Measurements from ENCODE around the gene MSH5.
"Not testable (repeated sequence)": the region's sequence is repeated elsewhere in the genome, so short reads cannot be mapped to it uniquely, and the experiment has no call there.

MSH5 gene

DNA sequence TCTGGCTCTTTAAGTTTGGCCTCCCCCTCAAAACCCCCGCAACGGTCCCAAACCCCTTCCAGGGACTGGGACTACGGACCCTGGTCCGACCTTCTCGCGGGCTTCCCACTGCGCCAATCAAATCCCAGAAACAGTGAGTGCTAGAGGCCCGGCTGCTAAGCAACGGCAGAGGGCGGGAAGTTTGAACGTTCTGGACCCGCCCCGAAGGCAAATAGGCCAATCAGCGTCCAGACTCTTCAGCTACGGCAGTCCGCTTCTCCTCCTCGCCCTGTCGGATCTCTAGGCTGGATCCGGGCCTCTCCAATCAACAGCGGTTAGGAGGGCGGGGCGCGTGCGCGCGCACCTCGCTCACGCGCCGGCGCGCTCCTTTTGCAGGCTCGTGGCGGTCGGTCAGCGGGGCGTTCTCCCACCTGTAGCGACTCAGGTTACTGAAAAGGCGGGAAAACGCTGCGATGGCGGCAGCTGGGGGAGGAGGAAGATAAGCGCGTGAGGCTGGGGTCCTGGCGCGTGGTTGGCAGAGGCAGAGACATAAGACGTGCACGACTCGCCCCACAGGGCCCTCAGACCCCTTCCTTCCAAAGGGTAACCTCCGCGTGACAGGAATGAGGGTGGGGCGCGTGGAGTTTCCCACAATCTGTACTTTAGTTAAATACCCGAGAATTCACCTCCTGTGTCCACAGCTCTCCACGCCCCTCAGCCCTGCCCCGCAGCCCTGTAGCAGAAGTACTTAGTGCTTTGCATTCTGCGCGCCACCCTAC lies at the start of gene MSH5:
MSH5 (plus strand) TSS at position 367 of the 758 bp plus-strand sequence. CDS start 462 bp downstream, outside the sequence.
- in situ Hi-C loops (cut with HindIII; ENCODE audit: low sequenced_read_pairs) = no loop called here

- in situ Hi-C loops (cut with HindIII; ENCODE audit: low sequenced_read_pairs) = loop anchor here (5.0 kb wide), 1 partner anchor 42 kb away; no protein-coding TSS in a partner anchor
Observed at GRCh38 chr6:31690231-31691077, 49.4 kb upstream of the MSH5 start.

DNA sequence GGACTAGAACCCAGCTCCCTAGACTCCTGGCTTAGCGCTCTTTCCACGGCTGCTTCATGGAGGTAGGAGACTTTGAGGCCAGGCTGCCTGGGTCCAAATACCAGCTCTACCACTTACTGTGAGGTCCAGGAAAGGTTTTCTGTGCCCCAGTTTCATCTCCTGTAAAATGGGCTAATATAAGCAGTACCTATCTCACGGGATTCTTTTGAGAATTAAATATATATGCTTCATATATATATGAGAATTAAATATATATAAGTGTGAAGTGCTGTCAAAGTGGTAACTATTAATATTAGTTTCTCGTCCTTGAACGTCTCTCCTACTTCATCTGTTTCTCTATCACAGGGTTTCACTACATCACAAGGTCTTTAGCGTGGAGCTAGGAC lies 48.7 kb upstream of the MSH5 start:
- in situ Hi-C loops (cut with HindIII; ENCODE audit: low sequenced_read_pairs) = loop anchor here (5.0 kb wide), 1 partner anchor 41 kb away; no protein-coding TSS in a partner anchor

- in situ Hi-C loops (cut with HindIII; ENCODE audit: low sequenced_read_pairs) = loop anchor here (5.0 kb wide), 1 partner anchor 41 kb away; no protein-coding TSS in a partner anchor
Observed at GRCh38 chr6:31691564-31692108, 48.2 kb upstream of the MSH5 start.

DNA sequence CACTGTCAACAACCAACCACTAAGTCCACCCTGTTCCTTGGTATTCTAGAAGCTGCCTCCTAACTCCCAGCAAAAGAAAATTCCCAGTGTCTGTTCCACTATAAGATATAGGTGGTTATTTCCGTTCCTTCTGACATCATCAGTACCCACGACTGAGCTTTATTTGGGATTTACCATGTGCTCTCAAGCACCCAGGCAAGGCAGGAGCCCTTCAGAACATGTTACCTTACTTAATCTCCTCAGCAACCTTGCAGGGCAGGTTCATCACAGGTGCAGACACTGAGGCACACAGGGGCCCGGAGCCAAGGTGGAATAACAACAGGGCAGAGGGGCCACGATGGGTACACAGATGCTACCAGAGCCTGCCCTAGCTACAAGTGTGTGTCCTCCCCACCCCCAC lies 47.5 kb upstream of the MSH5 start:
- in situ Hi-C loops (cut with HindIII; ENCODE audit: low sequenced_read_pairs) = loop anchor here (5.0 kb wide), 1 partner anchor 40 kb away; no protein-coding TSS in a partner anchor

GRCh38 chr6:31692886-31693285 lies 46.9 kb upstream of the MSH5 start:
- in situ Hi-C loops (cut with HindIII; ENCODE audit: low sequenced_read_pairs) = loop anchor here (5.0 kb wide), 1 partner anchor 39 kb away; no protein-coding TSS in a partner anchor

GRCh38 chr6:31693535-31693934 lies 46.3 kb upstream of the MSH5 start:
- in situ Hi-C loops (cut with HindIII; ENCODE audit: low sequenced_read_pairs) = loop anchor here (5.0 kb wide), 1 partner anchor 39 kb away; no protein-coding TSS in a partner anchor

DNA sequence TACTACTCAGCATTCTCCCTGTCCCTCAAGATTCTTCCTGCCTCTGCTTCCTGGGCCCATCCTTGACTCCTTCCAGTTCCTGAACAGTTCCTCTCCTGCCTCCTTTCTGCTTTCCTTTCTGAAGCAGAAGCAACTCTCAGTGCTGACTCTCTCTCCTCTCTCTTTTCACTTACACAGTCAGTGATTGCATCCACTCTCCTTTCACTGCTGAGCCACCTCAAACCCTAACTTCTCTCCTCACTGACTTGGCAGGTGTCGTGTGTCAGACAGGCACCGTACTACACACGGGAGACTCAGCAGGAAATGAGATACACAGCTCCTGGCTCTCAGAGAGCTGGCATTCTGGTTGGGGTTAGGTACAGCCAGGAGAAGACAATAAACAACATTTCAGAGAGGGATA lies 42.2 kb upstream of the MSH5 start:
- in situ Hi-C loops (cut with HindIII; ENCODE audit: low sequenced_read_pairs) = no loop called here

GRCh38 chr6:31700740-31701401 lies 38.9 kb upstream of the MSH5 start:
- in situ Hi-C loops (cut with HindIII; ENCODE audit: low sequenced_read_pairs) = no loop called here

- in situ Hi-C loops (cut with HindIII; ENCODE audit: low sequenced_read_pairs) = no loop called here
Observed at GRCh38 chr6:31701666-31702404, 38.0 kb upstream of the MSH5 start.

- in situ Hi-C loops (cut with HindIII; ENCODE audit: low sequenced_read_pairs) = no loop called here
Observed at GRCh38 chr6:31702405-31702818, 37.4 kb upstream of the MSH5 start.

DNA sequence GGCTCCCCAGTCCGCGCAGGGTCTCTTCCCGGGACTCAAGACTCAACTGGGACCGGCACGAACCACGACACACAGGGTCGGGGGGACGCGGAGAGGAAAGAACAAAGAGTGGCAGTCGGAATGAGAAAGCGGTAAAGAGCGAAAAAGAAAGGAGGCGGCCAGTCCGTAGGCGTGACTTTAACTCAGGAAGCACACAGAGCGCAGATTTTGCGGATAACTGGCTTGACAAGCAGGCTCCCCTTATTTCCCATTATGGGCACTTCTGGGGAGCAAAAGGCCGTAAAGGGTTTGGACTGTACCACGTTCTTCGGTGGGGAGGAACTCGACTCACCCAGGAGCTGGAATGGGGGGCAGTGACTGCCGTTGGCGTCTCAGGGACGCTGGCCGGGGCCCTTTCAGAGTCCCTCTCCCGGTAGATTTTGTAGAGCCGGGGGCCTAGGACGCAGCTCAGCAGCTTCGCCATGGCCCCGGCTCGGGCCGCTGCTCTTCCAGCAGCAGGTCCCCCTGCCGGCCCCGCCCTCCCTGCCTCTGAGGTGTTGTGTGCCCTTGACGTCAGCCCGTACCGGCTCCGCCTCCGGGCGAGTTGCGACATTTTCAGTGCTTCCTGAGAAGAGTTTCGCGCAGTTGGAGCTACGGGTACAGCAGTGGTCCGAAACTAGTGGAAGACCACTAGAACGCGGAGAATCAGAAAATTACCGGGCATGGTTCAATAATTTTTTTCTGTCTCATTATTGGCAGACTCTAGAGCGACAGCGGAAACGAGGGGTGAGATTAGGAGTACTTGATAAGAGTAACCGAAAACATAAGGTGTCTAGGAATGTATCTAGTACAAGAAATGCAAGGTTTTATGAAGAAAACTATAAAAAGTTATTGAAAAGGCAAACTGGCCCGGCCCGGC lies 36.7 kb upstream of the MSH5 start, which contains the start of gene ABHD16A:
ABHD16A (minus strand) TSS at position 506 of the 898 bp plus-strand sequence; CDS start at position 463, 43 bp downstream.
- in situ Hi-C loops (cut with HindIII; ENCODE audit: low sequenced_read_pairs) = no loop called here

- in situ Hi-C loops (cut with HindIII; ENCODE audit: low sequenced_read_pairs) = no loop called here
Observed at GRCh38 chr6:31705931-31706330, 33.9 kb upstream of the MSH5 start.

DNA sequence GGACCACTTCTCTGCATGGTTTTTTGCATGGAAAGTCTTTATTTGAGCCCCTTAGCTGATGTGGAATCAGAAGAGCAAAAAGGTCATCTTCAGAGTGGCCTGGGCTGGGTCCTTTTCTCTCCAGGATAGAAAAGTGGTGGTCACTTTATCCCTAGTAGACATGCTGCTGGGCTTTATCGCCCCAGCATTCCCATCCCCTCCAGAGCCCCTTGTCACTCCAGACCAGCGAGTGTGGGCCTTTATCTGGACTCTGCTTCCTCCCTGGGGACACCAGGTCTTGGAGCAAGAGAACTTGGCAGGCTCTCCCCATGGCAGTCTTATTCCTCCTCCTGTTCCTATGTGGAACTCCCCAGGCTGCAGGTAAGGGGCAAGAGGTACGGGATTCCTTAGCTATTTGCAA lies 33.2 kb upstream of the MSH5 start, which contains the start of gene LY6G6F:
LY6G6F (plus strand) TSS at position 268 of the 400 bp plus-strand sequence; CDS start at position 309, 41 bp downstream.
- in situ Hi-C loops (cut with HindIII; ENCODE audit: low sequenced_read_pairs) = no loop called here

GRCh38 chr6:31707701-31708100 lies 32.1 kb upstream of the MSH5 start:
- in situ Hi-C loops (cut with HindIII; ENCODE audit: low sequenced_read_pairs) = no loop called here

DNA sequence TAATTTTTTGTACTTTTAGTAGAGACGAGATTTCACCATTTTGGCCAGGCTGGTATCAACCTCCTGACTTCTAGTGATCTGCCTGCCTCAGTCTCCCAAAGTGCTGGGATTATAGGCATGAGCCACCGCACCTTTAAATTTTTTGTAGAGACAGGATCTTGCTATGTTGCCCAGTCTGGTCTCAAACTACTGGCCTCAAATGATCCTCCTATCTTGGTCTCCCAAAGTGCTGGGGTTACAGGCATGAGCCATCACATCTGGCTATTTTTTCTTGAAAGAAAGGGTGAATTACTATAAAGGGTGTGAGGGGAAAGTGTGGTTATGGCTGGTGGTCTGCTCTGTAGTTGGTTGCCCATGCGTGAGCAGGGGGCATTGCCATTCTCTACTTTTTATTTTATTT lies 31.6 kb upstream of the MSH5 start:
- in situ Hi-C loops (cut with HindIII; ENCODE audit: low sequenced_read_pairs) = no loop called here

- in situ Hi-C loops (cut with HindIII; ENCODE audit: low sequenced_read_pairs) = not testable (repeated sequence)
Observed at GRCh38 chr6:31709157-31709556, 30.6 kb upstream of the MSH5 start.

DNA sequence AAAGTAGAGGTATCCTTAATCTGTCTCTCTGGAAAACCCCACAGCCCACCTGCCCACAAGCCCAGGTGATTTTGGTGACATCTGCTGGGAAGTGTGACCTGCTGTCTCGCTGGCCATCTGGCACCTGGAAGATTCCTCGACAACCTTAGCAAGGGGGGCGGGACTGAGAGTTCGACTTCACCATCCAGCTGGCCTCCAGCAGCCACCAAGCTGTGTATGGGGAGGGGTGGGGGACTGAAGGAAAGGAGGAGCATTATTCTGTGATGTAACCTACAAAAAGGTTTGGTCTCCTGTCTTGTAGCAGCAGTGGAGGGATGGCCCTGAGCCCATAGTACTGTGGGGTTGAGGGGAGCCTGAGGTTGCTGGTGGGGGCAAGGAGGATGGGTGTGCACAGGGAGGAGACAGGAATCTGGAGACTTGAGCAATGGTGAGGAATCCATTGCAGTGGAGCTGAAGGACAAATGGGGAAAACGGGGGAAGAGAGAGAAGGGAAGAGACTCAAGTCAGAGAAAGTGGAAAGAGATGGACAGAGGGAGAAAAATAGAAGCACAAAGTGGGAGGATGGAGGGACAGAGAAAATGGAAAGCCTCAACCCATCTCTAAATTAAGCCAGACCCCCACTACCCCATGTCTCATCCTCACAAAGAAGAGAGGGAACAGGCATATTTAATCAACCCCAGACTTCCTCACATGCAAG lies 29.1 kb upstream of the MSH5 start:
- in situ Hi-C loops (cut with HindIII; ENCODE audit: low sequenced_read_pairs) = no loop called here

All from DLD1 (cell line).